ENCODE measurements around the gene CYB561D1. TPM values are rescaled to one million over a fixed set of nuclear protein-coding genes. Genes with fewer than 3 reads are reported as not detected.

The CYB561D1 gene
- total RNA-seq, 1 donor from 2014 or later = 10.4 TPM

GRCh38 chr1:109457819-109458218 is 36.1 kb upstream of the CYB561D1 start:
- Mint-ChIP-seq H3K27me3 (peaks cover 59% of the 10 kb centered on the region), H3K9me3 (peaks cover 12% of the 10 kb centered on the region), H3K4me3 (no peak overlapping the region), H3K27ac (no peak overlapping the region), H3K36me3 (no peaks in the 10 kb centered on the region), H3K4me1 (ENCODE audit: unreplicated experiment) (no peaks in the 10 kb centered on the region)
- DNase-seq (ENCODE audit: extremely low spot score, unreplicated experiment) = no peak
- no peak for TF ChIP-seq CTCF (conservative IDR thresholded peaks at IDR 0.05)

- H3K27me3 Mint-ChIP-seq = peaks cover 92% of the 10 kb centered on the region
- no peak for DNase-seq (ENCODE audit: extremely low spot score, unreplicated experiment)
Observed at GRCh38 chr1:109466125-109466451, 27.8 kb upstream of the CYB561D1 start.

GRCh38 chr1:109466452-109467300 is 27.2 kb upstream of the CYB561D1 start, which contains the start of gene SYPL2:
Gene SYPL2, plus strand, starts transcription at chr1:109466546. Its CDS starts 298 bp downstream, at chr1:109466844.
- no peak for DNase-seq (ENCODE audit: extremely low spot score, unreplicated experiment)
- Mint-ChIP-seq H3K27me3 (peaks cover 92% of the 10 kb centered on the region), H3K4me1 (ENCODE audit: unreplicated experiment) (no peaks in the 10 kb centered on the region), H3K4me3 (peak within 1 kb of the TSS; percentile 86), H3K27ac (peak within 1 kb of the TSS; percentile 59), H3K36me3 (no peaks in the 10 kb centered on the region), H3K9me3 (no peaks in the 10 kb centered on the region)
- TF ChIP-seq CTCF (conservative IDR thresholded peaks at IDR 0.05) = peak; percentile 24

More at GRCh38 chr1:109466125-109466451, 27.8 kb upstream of the CYB561D1 start:
- Mint-ChIP-seq H3K9me3 (no peaks in the 10 kb centered on the region), H3K4me3 (peak overlapping the region; percentile 86), H3K4me1 (ENCODE audit: unreplicated experiment) (no peaks in the 10 kb centered on the region), H3K36me3 (no peaks in the 10 kb centered on the region), H3K27ac (peak overlapping the region; percentile 59)
- no peak for TF ChIP-seq CTCF (conservative IDR thresholded peaks at IDR 0.05)

- Mint-ChIP-seq H3K4me3 (peak overlapping the region; percentile 72), H3K9me3 (no peaks in the 10 kb centered on the region), H3K27me3 (peaks cover 90% of the 10 kb centered on the region), H3K27ac (no peak overlapping the region), H3K4me1 (ENCODE audit: unreplicated experiment) (no peaks in the 10 kb centered on the region), H3K36me3 (no peaks in the 10 kb centered on the region)
- no peak for DNase-seq (ENCODE audit: extremely low spot score, unreplicated experiment)
- TF ChIP-seq CTCF (conservative IDR thresholded peaks at IDR 0.05) = no peak
Observed at GRCh38 chr1:109467301-109467777, 26.6 kb upstream of the CYB561D1 start.

GRCh38 chr1:109468061-109468460 is 25.8 kb upstream of the CYB561D1 start:
- H3K4me1 Mint-ChIP-seq (ENCODE audit: unreplicated experiment) = no peaks in the 10 kb centered on the region
- H3K27ac Mint-ChIP-seq = no peak overlapping the region
- peaks cover 90% of the 10 kb centered on the region for H3K27me3 Mint-ChIP-seq
- H3K36me3 Mint-ChIP-seq = no peaks in the 10 kb centered on the region
- TF ChIP-seq CTCF (conservative IDR thresholded peaks at IDR 0.05) = no peak
- H3K9me3 Mint-ChIP-seq = no peaks in the 10 kb centered on the region
- DNase-seq (ENCODE audit: extremely low spot score, unreplicated experiment) = no peak
- peak overlapping the region; percentile 72 for H3K4me3 Mint-ChIP-seq
